HG02943 (cell line): ENCODE measurements around the gene CITED2.
"Not testable (repeated sequence)": the region's sequence is repeated elsewhere in the genome, so short reads cannot be mapped to it uniquely, and the experiment has no call there.

Experiments
- ATAC-seq: cut with Tn5 transposase; IDR thresholded peaks from one replicate; pipeline ENCODE4 v1.9.1; 2021; ENCODE audit warnings: mild to moderate bottlenecking, low read depth, moderate library complexity; ENCODE audit not compliant: unreplicated experiment

Gene CITED2, protein sequence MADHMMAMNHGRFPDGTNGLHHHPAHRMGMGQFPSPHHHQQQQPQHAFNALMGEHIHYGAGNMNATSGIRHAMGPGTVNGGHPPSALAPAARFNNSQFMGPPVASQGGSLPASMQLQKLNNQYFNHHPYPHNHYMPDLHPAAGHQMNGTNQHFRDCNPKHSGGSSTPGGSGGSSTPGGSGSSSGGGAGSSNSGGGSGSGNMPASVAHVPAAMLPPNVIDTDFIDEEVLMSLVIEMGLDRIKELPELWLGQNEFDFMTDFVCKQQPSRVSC

DNA sequence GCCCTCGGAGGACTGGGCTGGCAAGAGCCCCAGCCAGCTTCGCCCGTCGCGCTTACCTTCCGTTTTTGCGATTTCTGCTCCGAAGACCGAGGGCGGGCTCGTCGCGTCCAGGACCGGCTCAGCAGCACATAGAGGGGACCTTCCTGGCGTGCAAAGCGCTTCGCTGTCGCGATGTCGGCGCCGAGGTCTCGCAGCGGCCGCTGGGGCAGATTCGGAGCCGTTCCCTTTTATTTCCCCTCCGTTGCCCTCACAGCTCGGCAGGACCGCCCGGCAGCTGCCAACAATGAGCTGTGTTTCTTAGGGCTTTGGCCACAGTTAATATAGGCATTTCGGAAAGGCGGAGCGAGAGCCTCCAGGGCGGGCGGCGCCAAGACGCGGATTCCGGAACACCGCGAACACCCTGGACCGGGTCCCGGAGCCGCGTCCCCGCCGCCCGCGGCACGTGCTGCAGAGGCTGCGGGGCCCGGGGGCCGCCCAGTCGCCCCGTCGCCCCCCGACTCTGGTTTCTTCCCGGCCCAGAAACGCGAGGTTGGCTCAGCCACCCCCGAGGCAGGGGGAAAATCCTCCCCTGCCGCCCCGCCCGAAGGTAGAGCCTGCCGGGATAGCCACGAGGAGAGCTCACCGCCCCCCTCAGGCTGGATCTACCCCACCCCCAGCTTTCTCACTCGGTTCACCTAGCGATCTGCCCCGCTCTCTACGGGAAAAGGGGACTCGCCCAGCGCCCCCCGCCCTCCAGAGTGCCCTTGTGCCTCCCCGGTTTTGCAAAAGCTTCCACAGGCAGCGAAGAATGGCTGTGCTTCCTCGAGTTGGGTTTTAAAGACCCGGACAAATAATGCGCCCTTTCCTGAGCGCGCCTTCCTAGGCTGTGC lies at the start of gene CITED2:
Gene CITED2 (minus strand): TSS at position 292 of the 869 bp plus-strand sequence. CDS start 704 bp downstream, outside the sequence.
- ATAC-seq, result peak; percentile 59

DNA sequence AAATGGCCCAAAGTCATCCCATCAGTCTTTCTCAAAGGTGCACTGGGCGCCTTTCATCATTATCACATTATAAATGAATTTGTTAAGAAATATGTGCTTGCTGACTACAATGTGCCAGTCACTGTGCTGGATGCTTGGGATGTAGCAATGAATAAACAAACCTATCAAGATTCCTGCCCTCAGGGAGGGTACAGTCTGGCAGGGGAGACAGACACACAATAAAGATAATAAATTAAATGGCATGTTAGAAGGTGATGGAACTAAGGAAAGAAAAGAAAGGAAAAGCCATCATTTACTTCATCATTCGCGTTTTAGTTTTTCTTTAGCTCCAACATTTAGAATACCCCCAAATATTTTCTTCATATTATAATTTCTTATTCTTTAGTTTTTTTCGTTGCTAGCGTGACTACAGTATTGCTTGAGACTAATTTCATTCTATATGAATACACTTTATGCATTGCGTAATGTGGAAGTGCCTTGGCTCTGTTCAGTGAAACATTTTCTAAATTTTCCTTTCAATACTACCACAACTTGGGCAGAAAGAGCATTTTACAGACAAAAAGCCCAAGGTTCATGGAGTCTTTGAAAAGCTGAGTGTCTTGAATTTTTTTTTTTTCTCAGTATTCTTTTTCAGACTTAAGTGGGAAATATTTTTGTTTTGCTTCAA lies 48.7 kb upstream of the CITED2 start:
- no peak for ATAC-seq

DNA sequence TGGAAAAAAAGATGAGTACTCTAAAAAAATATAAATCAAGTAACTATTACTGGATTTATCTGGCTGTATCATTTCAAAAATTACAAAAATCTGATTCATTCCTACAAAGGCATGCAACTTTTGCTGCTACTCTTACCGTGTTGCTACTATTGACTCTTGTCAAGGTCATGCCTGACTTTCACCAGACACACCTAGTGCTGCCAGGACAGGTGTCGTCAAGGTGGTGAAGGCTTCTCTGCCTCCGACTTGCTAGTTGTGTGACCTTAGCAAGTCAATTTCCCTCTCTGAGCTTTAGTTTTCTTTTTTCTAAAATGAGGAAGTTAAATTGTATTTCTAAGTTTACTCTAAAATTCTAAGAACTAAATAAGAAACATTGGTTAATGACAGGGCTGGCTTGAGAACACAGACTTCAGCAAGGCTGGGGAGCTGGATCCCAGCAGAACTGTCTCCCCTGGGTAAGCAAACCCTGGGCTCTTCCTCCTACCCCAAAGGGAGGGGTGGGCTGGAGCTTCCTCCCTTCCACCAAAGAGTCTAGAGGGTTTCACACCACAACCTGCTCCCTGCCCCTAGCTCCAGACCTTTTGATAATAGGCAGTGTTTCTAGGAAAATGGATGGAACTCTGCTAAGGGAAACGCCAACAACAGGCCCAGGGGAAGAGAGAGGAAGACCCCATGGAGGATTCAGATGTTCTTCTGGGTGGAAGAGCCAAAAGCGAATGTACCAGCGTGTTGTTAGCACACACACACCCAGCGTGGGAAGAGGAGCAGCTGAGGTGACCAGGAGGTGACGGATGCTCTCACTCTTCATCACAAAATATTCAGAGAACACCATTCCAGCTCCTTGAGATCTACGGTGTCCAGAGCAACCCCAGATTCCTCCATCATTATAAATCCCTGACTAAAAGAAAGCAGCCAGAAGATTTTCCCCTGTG lies 47.9 kb upstream of the CITED2 start:
- ATAC-seq, result no peak

DNA sequence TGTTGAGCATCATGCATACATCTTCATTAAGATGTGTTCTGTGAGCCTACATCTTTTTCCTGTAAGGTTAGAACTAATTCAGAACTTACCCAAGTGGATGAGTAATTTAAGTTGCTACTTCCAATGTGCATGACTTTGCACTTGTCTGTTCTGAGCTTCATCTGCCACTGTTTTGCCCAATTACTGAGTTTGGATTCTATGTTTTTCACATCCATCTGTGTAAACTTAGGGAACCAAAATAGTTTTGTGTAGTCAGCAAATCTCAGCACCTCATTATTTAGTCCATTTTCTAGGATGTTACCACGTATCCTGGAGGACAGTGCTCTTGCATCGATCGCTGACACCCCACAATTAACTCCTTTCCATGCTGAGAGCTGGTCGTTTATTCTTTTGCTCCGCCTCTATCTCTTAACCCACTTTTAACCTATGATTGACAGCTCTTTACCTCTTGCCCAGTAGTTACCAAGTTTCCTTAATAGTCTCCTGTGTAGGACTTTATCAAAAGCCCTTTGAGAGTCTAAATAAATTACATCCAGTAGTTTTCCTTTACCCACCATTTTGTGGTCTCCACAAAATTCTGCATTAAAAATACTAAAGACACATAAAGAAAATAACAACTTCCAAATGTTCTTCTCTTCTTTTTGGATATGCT lies 44.2 kb upstream of the CITED2 start:
- no peak for ATAC-seq

DNA sequence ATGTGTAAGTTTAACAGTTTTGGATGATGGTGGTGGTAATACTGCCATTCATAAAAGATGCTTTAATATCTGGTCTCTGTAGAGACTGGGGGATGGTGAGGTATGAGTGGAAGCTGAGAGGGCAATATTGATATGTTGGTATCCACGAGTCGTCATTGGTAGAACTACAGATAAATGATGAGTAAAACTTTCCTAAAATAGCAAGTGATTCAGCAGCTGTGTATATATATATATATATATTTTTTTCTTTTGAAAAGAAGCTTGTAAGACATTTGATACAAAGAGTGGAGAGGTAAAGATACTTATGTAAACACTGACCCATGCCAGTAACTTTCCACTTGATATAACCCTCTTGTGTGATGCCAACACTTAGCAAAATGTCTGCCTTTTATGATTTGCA lies 41.7 kb upstream of the CITED2 start:
- ATAC-seq, result no peak

DNA sequence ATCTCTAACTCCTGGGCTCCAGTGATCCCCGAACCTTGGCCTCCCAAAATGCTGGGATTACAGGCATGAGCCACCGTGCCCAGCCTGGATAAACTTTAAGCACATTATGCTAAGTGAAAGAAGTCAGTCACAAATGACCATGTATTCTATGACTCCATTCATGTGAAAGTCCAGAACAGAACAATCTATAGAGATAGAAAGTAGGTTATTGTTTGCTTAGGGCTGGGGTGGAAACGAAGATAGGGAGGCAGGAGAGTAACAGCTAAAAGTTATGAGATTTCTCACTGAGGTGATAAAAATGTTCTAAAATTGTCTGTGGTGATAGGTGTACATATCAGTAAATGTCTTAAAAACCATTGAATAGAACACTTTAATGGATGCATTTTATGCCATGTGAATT lies 40.9 kb upstream of the CITED2 start:
- ATAC-seq, result no peak

DNA sequence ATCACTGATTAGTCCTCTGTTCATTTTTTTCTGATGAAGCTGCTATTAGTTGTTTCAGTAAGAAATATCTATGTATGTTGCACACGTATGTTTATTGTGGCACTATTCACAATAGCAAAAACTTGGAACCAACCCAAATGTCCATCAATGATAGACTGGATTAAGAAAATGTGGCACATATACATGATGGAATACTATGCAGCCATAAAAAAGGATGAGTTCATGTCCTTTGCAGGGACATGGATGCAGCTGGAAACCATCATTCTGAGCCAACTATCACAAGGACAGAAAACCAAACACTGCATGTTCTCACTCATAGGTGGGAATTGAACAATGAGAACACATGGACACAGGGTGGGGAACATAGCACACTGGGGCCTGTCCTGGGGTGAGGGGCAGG lies 37.7 kb upstream of the CITED2 start:
- not testable (repeated sequence) for ATAC-seq

DNA sequence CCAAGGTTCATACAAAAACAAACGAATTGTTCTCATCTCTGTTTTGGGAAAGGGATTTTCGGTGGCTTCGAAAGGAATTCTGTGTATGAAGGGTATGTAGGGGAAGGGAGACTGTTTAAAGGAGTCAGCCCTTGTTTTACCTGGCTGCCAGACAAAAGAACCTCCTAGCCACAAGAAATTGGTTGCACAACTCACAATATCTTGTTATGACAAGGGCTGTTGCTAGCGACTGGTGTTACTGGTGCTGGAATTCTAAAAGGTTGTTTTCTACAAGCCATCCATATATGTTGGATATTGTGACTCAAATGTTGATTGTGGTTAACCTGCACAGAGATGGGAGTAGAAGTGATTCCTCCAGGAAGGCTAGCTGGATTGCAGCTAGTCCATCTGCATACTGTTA lies 34.6 kb upstream of the CITED2 start:
- ATAC-seq, result no peak

DNA sequence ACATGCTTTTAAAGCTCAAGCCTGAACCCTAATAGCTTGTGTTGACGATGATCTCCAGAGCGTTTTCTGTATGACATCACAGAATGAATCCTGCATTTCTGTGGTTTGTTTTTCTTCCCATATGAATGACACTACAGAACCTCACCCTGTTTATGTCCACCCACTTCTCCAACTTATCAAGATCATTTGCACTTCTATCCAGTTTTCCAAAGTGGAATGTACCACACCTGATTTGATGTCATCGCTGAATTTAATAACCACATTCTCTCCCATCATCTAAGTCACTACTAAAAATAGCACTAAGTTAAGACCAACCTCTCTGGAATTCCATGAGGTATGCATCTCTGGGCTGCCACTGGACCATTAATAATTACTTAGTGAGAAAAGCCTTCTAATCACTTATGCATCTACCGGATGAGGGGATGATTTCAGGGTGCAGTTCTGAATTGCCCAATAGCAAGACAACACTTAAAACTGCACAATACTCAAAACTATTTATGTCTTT lies 33.3 kb upstream of the CITED2 start:
- no peak for ATAC-seq

DNA sequence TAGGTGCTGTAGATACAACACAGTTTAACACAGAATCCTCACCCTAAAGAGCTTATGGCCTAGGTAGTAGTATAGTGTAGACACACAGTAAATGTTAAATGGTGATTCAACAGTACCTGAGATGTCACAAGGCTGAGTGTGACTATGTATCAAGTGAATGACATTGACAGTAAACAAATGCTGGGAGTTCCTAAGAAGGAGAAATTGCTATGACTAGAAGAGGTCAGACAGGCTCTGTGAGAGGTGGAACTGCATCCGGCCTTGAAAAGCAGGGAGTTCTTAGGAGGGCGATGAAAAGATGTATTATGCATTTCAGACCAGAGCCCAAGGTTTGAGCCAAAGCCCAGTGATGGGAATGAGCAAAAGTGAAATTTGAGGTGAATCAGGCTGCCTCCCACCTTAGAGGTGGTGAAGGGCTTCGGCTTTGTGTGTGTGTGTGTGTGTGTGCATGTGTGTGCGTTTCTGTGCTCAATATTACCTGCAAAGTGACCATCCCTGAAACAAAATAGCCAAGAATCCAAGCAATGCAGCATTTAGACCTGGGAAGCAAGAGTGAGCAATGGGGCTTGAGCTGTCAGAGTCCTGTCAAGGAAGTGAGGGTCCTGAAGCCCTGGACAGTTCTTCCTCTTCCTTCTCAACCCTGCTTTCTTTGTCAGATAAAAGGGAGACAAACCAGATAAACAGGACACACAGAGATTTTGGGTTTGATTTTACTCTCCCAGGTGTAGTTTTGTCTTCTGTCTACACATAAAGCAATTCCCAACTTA lies 32.3 kb upstream of the CITED2 start:
- ATAC-seq, result no peak

DNA sequence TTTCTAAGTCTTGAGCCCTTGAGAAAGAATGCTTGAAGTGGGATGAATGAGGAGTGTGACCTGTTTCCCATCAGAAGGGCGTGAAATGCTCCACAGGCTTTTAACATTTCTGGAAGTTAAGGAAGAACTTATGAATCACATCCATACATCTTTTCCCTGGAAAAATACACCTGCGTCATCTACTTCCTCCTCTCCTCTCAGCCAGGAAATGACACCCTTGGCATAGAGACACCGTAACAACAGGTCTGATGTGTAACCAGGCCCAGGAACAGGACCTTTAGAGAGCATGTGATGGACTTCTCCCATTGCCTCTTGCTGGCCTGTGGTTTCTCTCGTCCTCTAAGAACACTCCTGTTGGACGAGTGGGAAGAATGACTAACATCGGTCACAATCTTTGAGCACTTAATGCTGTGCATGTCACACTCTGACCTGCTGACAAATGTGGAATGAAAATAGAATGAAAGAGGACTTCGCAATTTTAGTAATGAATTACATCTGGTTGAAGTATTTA lies 28.5 kb upstream of the CITED2 start:
- ATAC-seq, result no peak

DNA sequence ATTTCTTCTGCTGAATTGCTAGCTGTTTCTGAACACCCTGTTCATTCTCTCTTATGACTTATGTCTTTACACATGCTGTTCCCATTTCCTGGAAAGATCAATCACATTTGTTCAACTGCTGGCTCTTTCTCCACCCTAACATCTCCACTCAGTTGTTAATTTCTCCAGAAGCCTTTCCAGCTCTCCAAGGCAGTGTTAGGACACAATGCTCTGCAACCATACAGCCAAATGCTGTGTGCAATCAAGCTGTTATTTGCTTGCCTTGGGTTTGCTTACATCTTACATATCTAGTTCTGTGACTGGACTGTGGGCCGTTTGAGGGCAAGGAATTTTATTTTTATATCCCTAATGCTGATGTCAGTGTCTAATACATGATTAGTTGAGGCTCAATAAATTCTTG lies 24.2 kb upstream of the CITED2 start:
- no peak for ATAC-seq

DNA sequence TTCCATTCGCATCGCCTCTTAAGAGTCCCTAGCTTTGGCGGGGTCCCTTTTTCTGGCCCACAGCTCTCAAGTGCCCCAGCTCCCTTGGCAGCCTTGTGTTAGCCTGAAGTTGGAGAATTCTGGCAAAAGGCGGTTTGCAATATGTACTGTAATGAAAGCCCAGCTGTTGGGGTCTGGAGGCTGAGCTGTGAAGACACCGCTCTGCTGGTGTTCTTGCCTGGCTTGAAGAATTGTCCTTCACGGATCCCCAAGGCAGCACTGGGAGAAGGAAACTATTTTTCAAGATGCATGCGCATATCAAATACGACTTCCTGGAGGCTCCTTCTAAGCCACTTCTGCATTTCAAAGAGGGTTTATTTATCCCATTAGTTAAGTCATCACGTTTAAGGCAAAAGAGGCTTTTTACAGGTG lies 21.4 kb upstream of the CITED2 start:
- no peak for ATAC-seq

DNA sequence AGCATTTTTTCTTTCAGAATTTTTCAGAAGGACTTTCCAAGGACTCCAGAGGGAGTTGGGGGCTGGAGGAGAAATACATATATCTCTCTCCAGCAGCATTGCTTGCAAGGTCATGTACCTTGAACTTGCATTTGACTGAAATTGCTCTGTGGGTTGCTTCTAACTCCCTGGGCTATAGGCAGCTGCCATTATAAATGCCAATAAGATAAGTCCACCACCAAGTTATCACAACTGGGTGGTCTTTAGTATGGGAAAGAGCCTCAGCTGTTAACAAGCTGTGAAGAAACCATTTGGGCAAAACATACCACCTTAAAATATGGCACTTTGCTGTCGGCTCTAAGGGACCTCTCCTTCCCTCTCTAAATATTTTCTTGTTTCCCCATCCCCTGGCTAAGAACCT lies 20.9 kb upstream of the CITED2 start:
- ATAC-seq, result no peak

DNA sequence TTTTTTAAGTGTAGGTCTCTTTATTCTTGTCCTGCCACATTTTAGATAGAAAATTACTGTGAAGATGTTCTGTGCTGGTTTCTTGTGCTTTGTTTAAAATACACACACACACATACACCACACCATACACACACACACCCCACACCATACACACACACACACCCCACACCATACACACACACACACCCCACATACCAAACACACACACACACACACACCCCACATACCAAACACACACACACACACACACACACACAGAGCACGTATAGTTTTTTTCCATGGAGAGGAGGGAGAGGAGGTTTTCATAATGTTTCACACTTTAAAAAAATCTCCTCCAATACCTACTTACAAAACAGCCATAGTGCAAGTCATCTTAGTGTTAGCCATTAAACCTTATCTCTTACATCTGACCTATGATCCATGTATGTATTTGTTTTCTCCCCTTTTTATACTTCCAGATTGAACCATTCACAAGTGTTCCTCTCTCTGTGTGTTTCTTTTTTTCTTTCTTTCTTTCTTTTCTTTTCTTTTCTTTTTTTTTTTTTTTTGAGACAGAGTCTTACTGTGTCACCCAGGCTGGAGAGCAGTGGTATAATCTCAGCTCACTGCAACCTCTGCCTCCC lies 19.7 kb upstream of the CITED2 start:
- no peak for ATAC-seq

DNA sequence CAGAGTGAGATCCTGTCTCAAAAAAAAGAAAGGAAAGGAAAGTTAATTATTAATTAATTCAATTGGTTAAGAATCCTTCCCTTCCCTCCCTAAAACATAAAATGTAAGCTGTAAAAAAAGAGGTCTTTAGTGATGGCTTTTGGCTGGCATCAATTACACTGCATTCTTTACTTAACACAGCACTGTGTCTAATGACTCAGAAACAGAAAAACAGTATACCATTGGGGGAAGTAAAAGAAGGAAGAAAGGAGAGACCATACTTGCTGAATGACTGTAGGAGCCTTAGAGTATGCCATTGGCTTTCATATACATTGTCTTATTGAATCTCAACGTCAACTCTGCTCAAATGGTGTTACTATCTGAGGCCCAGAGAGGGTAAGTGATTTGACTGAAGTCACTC lies 18.3 kb upstream of the CITED2 start:
- ATAC-seq, result peak; percentile 77

DNA sequence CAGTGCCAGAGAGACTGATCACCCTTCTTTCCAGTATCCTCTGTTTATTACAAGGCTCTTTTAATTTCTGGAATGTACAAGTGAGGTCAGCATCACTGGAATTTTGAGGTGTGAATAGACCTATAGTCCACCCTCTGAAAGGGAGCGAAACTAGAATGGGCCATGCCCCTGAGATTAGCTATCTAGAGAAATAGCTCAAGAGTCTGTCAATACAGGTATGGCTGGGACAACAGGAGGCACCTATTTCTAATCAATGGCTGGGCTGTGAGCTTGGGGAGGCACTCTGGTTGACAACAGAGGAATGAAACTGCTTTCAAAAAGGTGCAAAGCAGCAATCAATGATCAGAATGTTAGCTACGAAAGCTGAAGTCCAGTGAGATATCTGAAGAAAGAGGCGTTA lies 17.3 kb upstream of the CITED2 start:
- no peak for ATAC-seq

DNA sequence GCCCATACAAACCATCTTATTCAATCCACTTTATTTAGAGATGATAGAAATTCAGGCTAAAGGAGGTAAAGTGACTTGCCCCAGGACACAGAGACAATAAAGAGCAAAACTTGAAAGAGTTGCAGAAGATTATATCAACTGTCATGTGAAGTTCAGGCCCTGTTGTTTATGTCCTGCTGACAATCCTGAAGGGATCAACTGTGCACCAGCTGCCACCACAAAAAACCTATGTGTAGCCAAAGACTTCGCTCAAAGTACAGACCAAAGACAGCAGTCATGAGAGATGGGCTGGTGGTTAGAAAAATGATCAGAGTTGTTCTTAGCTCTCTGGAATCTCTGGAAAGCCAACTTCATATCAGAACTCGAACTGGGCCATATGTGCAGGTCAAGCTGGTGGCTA lies 16.0 kb upstream of the CITED2 start:
- no peak for ATAC-seq
